ENCODE measurements around the gene TNS3. TPM values are rescaled to one million over a fixed set of nuclear protein-coding genes. Genes with fewer than 3 reads are reported as not detected.
A peak's percentile ranks its signal among the peaks of the same experiment; 100 is the strongest.

The TNS3 gene
- total RNA-seq, 4 donors from 2014 or later, result 27.2 to 110 (median 47.5) TPM

- DNase-seq, result no peak
- Histone ChIP-seq H3K4me3 (no peak overlapping the region), H3K27me3 (no peaks in the 10 kb centered on the region), H3K27ac (no peak overlapping the region), H3K9me3 (no peaks in the 10 kb centered on the region), H3K36me3 (no peaks in the 10 kb centered on the region), H3K4me1 (no peaks in the 10 kb centered on the region)
- intact Hi-C loops (cut with DNase I; ENCODE audit: low total_unique reads), result no loop called here
- TF ChIP-seq, protein P1, sequence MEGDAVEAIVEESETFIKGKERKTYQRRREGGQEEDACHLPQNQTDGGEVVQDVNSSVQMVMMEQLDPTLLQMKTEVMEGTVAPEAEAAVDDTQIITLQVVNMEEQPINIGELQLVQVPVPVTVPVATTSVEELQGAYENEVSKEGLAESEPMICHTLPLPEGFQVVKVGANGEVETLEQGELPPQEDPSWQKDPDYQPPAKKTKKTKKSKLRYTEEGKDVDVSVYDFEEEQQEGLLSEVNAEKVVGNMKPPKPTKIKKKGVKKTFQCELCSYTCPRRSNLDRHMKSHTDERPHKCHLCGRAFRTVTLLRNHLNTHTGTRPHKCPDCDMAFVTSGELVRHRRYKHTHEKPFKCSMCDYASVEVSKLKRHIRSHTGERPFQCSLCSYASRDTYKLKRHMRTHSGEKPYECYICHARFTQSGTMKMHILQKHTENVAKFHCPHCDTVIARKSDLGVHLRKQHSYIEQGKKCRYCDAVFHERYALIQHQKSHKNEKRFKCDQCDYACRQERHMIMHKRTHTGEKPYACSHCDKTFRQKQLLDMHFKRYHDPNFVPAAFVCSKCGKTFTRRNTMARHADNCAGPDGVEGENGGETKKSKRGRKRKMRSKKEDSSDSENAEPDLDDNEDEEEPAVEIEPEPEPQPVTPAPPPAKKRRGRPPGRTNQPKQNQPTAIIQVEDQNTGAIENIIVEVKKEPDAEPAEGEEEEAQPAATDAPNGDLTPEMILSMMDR (IDR thresholded peaks at IDR 0.05), result no peak
- no peak for TF ChIP-seq POLR2A (IDR thresholded peaks at IDR 0.05)
These were observed 161.7 kb downstream of the TNS3 start for GRCh38 chr7:47420122-47420780.

- no peaks in the 10 kb centered on the region for H3K27me3 ChIP-seq
- H3K4me3 ChIP-seq, result no peak overlapping the region
- peak overlapping the region; percentile 56 to 59 for H3K27ac ChIP-seq
- no peaks in the 10 kb centered on the region for H3K9me3 ChIP-seq
- no peak for TF ChIP-seq POLR2A (IDR thresholded peaks at IDR 0.05)
- TF ChIP-seq, protein P1 (IDR thresholded peaks at IDR 0.05), result no peak
- no peak for DNase-seq
- no peaks in the 10 kb centered on the region for H3K36me3 ChIP-seq
- no peaks in the 10 kb centered on the region for H3K4me1 ChIP-seq
- intact Hi-C loops (cut with DNase I; ENCODE audit: low total_unique reads), result no loop called here
These were observed 162.4 kb downstream of the TNS3 start for GRCh38 chr7:47419471-47419870.

- DNase-seq, result peak in 1 of 2 donors; percentile 51
- Histone ChIP-seq H3K27ac (peak overlapping the region; percentile 56 to 59), H3K4me1 (no peaks in the 10 kb centered on the region), H3K36me3 (no peaks in the 10 kb centered on the region), H3K4me3 (no peak overlapping the region), H3K27me3 (no peaks in the 10 kb centered on the region), H3K9me3 (no peaks in the 10 kb centered on the region)
- intact Hi-C loops (cut with DNase I; ENCODE audit: low total_unique reads), result no loop called here
- TF ChIP-seq POLR2A (IDR thresholded peaks at IDR 0.05), result no peak
- TF ChIP-seq, protein P1 (IDR thresholded peaks at IDR 0.05), result no peak
These were observed 163.2 kb downstream of the TNS3 start for GRCh38 chr7:47418601-47419309.

DNA sequence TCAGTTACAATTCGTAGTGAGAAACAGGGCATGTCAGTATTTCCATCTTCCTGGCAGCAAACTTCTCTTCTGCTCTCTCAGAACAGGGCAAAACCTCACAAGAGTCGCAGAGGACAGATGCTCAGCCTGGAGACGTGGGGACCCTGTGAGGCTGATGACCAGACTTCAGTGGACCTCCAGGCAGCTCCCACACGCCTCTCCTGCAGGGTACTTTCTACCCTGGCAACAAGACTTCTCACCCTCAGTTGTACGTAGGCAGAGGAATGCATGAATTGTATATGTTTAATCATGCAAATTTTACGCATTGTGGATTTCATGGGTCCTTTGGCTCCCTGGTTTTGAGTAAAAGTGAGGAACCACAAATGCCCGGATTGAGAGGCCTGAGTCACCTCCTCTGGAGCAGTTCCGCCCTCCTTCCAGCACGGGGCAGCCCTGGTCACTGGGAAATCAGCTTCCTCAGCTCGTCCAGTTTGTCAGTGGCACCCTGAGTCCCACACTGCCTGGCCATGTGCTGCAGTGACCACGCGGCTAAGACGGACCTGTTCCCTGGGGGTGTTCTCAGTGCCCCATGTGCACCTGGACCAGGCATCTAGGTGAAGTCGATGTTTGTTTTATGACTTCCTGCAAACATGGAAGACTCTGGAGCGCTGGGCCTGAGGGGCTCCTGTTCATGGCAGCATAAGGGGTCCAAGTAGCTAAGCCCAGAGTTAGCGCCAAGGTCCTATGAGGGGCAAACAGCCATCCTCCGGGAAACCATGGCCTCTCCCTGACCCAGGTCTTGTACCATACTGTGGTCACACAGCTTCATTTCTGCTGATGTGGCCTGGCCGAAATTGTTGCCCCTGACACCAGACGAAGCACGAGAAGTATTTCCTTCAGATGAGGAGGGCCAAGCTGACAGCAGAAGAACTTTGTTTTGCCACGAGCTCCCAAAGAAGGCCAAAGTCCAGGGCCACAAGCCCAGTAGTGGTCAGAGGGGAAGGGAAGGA is 165.1 kb downstream of the TNS3 start:
- Histone ChIP-seq H3K27ac (no peak overlapping the region), H3K27me3 (no peaks in the 10 kb centered on the region), H3K4me1 (no peaks in the 10 kb centered on the region), H3K4me3 (no peak overlapping the region), H3K9me3 (no peaks in the 10 kb centered on the region), H3K36me3 (no peaks in the 10 kb centered on the region)
- TF ChIP-seq POLR2A (IDR thresholded peaks at IDR 0.05), result no peak
- TF ChIP-seq, protein P1 (IDR thresholded peaks at IDR 0.05), result no peak
- intact Hi-C loops (cut with DNase I; ENCODE audit: low total_unique reads), result no loop called here
- no peak for DNase-seq

Data from uterus (tissue), 4 donors.